Tracheal epithelial cell (primary cell): ENCODE measurements around the gene KRTAP21-1. TPM values are rescaled to one million over a fixed set of nuclear protein-coding genes. Genes with fewer than 3 reads are reported as not detected.

Experiments
- total RNA-seq: library from RNA; depleted of rRNA; stranded (reverse); fragments of >200 nt; gene quantifications from 2 replicates; pipeline ENCODE4 v1.2.1, GENCODE V29; 2014

KRTAP21-1 gene
- total RNA-seq, result not detected in 2 replicates

DNA sequence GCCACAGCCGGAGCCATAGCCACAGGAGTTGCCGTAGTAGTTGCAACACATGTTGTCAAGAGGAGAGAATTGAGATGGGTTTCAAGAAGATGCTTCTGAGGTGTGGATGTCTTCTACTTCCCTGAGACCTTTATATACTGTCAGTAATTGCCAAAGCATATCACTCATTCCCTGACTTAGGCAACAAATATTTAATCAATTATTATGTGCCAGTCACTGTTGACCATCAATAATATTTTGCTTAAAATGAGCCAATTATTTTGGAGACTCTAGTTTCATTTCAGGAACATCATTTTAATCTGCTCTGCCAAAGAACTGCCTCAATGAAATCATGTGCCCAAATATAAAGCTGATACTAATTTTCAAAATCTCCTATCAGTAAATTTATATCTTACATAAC, at the start of gene KRTAP21-1:
KRTAP21-1 (minus strand) TSS at position 101 of the 400 bp plus-strand sequence; CDS start at position 51, 50 bp downstream.

DNA sequence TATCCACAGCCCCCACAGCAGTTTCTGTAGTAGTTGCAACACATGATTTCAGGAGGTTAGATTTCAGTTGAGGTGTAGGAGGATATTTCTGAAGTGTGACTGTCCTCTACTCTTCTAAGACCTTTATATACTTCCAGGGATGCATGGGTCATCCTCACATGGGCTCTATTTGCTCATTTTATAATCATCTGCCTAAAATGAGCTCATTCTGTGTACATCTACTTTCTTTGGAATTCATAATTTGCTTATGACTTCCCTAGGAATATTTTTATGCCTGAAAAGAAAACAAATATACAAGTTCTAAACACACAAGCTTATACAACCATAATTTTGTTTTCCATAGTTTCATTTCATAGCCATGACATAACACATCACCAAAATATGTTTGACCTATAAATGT, 8.1 kb downstream of the KRTAP21-1 start, which contains the start of gene KRTAP21-2:
KRTAP21-2 (minus strand) TSS at position 101 of the 400 bp plus-strand sequence; CDS start at position 44, 57 bp downstream.

DNA sequence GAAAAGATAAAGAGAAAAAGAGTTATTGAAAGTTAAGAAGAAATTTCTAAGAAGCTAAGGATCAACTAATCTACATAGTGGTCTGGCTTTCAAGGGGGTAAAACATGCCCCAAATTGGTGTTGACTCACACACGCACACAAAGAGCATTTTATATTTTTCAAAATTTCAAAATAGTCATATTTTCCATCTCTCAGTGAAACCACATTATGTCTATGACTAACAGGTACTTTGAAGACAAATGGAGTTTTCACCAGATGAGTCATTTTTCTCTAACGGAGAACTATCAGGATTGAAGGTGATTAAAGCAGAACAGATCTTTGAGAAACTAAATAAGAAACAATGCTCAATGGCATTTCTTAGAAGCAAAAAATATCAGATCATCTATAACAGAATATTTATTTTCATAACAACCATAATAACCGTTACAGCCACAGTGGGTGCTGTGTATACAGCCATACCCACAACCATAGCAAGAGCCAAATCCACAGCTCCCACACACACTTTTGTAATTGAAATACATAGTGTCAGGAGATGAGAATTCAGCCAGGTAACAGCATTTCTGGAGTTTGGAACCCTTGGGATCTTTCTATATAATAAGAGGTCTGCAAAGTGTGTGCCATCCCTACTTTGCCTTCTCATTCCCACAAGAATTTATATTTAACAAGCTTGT, 36.9 kb downstream of the KRTAP21-1 start, which contains the start of gene KRTAP21-3:
KRTAP21-3 (minus strand) TSS at position 539 of the 671 bp plus-strand sequence; CDS start at position 521, 18 bp downstream.

Other genes starting within 250 kb of the KRTAP21-1 start
- gene KRTAP19-6, start 213.6 kb downstream of the KRTAP21-1 start, total RNA-seq, result not detected in 2 replicates
- gene KRTAP19-7, start 194.1 kb downstream of the KRTAP21-1 start, total RNA-seq, result not detected in 2 replicates
- gene KRTAP22-2, start 165.0 kb downstream of the KRTAP21-1 start, total RNA-seq, result not detected in 2 replicates
- not detected in 2 replicates for gene KRTAP6-3, start 163.0 kb downstream of the KRTAP21-1 start, total RNA-seq
- gene KRTAP6-2, start 156.5 kb downstream of the KRTAP21-1 start, total RNA-seq, result not detected in 2 replicates
- gene KRTAP22-1, start 154.3 kb downstream of the KRTAP21-1 start, total RNA-seq, result not detected in 2 replicates
- not detected in 2 replicates for gene KRTAP6-1, start 141.5 kb downstream of the KRTAP21-1 start, total RNA-seq
- gene KRTAP20-1, start 139.0 kb downstream of the KRTAP21-1 start, total RNA-seq, result not detected in 2 replicates
- not detected in 2 replicates for gene KRTAP20-4, start 134.8 kb downstream of the KRTAP21-1 start, total RNA-seq
- gene KRTAP20-2, start 120.2 kb downstream of the KRTAP21-1 start, total RNA-seq, result not detected in 2 replicates
- gene KRTAP20-3, start 112.6 kb downstream of the KRTAP21-1 start, total RNA-seq, result not detected in 2 replicates
- not detected in 2 replicates for gene KRTAP21-3, start 36.7 kb downstream of the KRTAP21-1 start, total RNA-seq
- not detected in 2 replicates for gene KRTAP21-2, start 8.2 kb downstream of the KRTAP21-1 start, total RNA-seq
- not detected in 2 replicates for gene KRTAP8-1, start 57.8 kb upstream of the KRTAP21-1 start, total RNA-seq
- gene KRTAP7-1, start 74.3 kb upstream of the KRTAP21-1 start, total RNA-seq, result not detected in 2 replicates
- gene KRTAP11-1, start 126.2 kb upstream of the KRTAP21-1 start, total RNA-seq, result not detected in 2 replicates